Hepatocyte (in vitro differentiated cells): Measurements from ENCODE around the gene CD70. TPM values are rescaled to one million over a fixed set of nuclear protein-coding genes. Genes with fewer than 3 reads are reported as not detected.

Experiments
- DNase-seq: peaks from one replicate; pipeline ENCODE4 v3.0.0-alpha.2; 2016; ENCODE audit warnings: low spot score
- H2AFZ ChIP-seq: fragments of 200-600 bp; sonication (generic); 2 replicates; pipeline ENCODE4 v1.6.0; 2016; ENCODE audit warnings: antibody characterized with exemption, mild to moderate bottlenecking
- H3K27ac ChIP-seq: fragments of 200-600 bp; sonication (generic); 2 replicates; pipeline ENCODE4 v1.5.1; 2016; ENCODE audit warnings: mild to moderate bottlenecking
- H3K27me3 ChIP-seq: fragments of 200-600 bp; sonication (generic); 2 replicates; pipeline ENCODE4 v1.6.1; 2016
- H3K36me3 ChIP-seq: fragments of 200-600 bp; sonication (generic); replicated peaks from 2 replicates; pipeline ENCODE4 v1.5.1; 2016; ENCODE audit warnings: low read depth; ENCODE audit not compliant: insufficient read depth
- H3K4me1 ChIP-seq: fragments of 200-600 bp; sonication (generic); 2 replicates; pipeline ENCODE4 v1.5.1; 2016; ENCODE audit warnings: mild to moderate bottlenecking, moderate library complexity; ENCODE audit not compliant: insufficient read depth
- H3K4me2 ChIP-seq: fragments of 200-600 bp; sonication (generic); 2 replicates; pipeline ENCODE4 v1.6.0; 2016
- H3K4me3 ChIP-seq: fragments of 200-600 bp; sonication (generic); 2 replicates; pipeline ENCODE4 v1.5.1; 2016; ENCODE audit warnings: mild to moderate bottlenecking
- H3K79me2 ChIP-seq: fragments of 200-600 bp; sonication (generic); 2 replicates; pipeline ENCODE4 v1.6.0; 2017; ENCODE audit warnings: mild to moderate bottlenecking
- H3K9me2 ChIP-seq: fragments of 200-600 bp; sonication (generic); replicated peaks from 2 replicates; pipeline ENCODE4 v1.6.0; 2017; ENCODE audit warnings: mild to moderate bottlenecking; ENCODE audit not compliant: insufficient read depth
- H3K9me3 ChIP-seq: fragments of 200-600 bp; sonication (generic); 2 replicates; pipeline ENCODE4 v1.5.1; 2016; ENCODE audit warnings: low read depth, mild to moderate bottlenecking
- H4K20me1 ChIP-seq: fragments of 200-600 bp; sonication (generic); 2 replicates; pipeline ENCODE4 v1.6.0; 2016; ENCODE audit warnings: mild to moderate bottlenecking; ENCODE audit not compliant: insufficient read depth, poor library complexity, severe bottlenecking
- EZH2 ChIP-seq: fragments of 200-600 bp; sonication (generic); IDR thresholded peaks from 2 replicates; pipeline ENCODE4 v1.6.1; 2016; ENCODE audit warnings: antibody characterized with exemption, mild to moderate bottlenecking, borderline replicate concordance
- EZH2phosphoT487 ChIP-seq: fragments of 200-600 bp; sonication (generic); IDR thresholded peaks from one replicate; pipeline ENCODE4 v1.6.1; 2018; ENCODE audit warnings: antibody characterized with exemption, mild to moderate bottlenecking, low read depth, moderate library complexity; ENCODE audit not compliant: unreplicated experiment, severe bottlenecking
- WGBS: methylation state at CpG from one replicate; pipeline ENCODE4 v1.1.6; 2016; ENCODE audit warnings: low lambda C conversion rate; ENCODE audit errors: missing lambda C conversion rate; 5-methylcytosine and 5-hydroxymethylcytosine counted together
- polyA plus RNA-seq: library from polyadenylated mRNA; unstranded; fragments of >200 nt; fragmentation: Nextera tagmentation; extraction: Ambion mirVana; gene quantifications from 2 replicates; pipeline ENCODE4 v1.2.1, GENCODE V29; 2016
- total RNA-seq: library from RNA; depleted of rRNA; stranded (reverse); fragments of >200 nt; gene quantifications from 2 replicates; pipeline ENCODE4 v1.2.3, GENCODE V29; 2014
- TF ChIP-seq, protein P1 (sequence below): fragments of 200-600 bp; sonication (generic); IDR thresholded peaks from 2 replicates; pipeline ENCODE4 v1.5.1; 2016; ENCODE audit warnings: antibody characterized with exemption, mild to moderate bottlenecking; ENCODE audit not compliant: poor library complexity

CD70 gene
- total and polyA plus RNA-seq, 2 experiments from 2014 or later = not detected

DNA sequence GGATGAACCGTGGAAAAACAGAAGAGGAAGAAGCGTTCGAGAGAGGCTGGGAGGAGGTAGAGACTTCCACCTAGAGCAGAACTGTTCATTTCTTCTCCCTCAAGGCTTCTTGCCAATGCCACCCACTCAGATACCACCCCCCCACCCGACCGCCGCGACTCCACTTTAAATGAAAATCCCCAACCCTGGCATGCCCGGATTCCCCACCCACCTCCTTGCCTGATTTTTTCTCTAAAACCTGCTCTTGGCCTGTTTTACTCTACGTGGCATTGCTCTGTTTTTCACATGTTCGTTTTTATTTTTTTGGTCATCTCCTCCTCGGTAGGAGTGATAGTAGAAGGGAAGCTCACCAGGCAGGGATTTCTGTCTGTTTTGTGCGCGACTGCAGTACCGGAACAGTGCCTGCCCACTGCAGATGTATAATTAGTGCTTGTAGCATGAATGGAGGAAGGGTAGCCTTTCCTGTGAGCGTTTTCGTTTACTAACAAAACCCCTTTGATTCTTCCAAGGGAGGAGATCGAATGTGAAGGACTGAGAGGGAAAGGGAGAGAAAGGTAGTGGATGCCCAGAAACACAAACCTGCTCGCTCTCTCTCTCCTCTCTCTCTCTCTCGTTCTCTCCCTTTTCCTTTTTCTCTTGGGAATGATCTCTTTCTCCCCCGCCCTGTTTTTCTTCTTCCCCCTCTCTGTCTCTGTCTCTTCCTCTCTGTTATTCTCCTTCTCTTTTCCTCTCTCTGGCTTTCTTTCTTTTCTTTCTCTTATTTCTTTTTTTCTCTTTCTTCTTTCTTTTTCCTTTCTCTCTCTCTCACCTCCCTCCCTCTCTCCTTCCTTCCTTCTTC is 2.2 kb downstream of the CD70 start:
- DNase-seq = no peak
- Histone ChIP-seq H3K27me3 (peaks cover 72% of the 10 kb centered on the region), H3K27ac (no peak overlapping the region), H3K4me2 (no peak overlapping the region), H4K20me1 (no peaks in the 10 kb centered on the region), H3K36me3 (no peaks in the 10 kb centered on the region), H3K9me2 (no peaks in the 10 kb centered on the region), H3K9me3 (no peaks in the 10 kb centered on the region), H2AFZ (no peak overlapping the region), H3K79me2 (no peaks in the 10 kb centered on the region), H3K4me3 (no peak overlapping the region), H3K4me1 (peaks cover 8% of the 10 kb centered on the region)
- 4% methylated on average over 17 of the region's 20 CpGs for WGBS
- no peak for TF ChIP-seq EZH2
- TF ChIP-seq, protein P1, sequence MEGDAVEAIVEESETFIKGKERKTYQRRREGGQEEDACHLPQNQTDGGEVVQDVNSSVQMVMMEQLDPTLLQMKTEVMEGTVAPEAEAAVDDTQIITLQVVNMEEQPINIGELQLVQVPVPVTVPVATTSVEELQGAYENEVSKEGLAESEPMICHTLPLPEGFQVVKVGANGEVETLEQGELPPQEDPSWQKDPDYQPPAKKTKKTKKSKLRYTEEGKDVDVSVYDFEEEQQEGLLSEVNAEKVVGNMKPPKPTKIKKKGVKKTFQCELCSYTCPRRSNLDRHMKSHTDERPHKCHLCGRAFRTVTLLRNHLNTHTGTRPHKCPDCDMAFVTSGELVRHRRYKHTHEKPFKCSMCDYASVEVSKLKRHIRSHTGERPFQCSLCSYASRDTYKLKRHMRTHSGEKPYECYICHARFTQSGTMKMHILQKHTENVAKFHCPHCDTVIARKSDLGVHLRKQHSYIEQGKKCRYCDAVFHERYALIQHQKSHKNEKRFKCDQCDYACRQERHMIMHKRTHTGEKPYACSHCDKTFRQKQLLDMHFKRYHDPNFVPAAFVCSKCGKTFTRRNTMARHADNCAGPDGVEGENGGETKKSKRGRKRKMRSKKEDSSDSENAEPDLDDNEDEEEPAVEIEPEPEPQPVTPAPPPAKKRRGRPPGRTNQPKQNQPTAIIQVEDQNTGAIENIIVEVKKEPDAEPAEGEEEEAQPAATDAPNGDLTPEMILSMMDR = no peak
- TF ChIP-seq EZH2phosphoT487 = no peak

DNA sequence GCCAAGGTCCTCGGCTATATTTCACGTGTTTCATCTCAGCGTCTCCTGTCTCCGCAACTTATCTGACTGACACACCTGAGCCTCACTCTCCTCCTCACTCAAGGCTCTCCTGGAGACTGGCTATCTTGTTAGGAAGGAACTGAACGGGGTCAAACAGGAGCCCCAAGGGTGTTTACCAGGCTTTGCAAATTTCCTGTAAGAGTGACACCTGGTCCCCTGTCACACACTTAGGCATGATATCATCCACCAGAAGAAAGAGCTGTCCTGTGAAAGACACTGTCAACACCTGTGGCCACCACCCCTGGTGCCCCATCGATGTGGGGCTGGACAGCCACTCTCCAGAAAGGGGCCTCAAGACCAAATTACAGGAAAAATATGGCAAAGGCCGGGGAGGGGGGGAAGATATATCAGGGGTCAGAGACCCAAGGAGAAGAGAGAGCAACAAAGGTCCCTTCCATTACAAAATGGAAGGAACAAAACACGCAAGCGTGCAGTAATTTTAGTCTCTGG is 2.9 kb downstream of the CD70 start:
- Histone ChIP-seq H3K4me2 (no peak overlapping the region), H3K4me3 (no peak overlapping the region), H3K27me3 (peaks cover 70% of the 10 kb centered on the region)

DNA sequence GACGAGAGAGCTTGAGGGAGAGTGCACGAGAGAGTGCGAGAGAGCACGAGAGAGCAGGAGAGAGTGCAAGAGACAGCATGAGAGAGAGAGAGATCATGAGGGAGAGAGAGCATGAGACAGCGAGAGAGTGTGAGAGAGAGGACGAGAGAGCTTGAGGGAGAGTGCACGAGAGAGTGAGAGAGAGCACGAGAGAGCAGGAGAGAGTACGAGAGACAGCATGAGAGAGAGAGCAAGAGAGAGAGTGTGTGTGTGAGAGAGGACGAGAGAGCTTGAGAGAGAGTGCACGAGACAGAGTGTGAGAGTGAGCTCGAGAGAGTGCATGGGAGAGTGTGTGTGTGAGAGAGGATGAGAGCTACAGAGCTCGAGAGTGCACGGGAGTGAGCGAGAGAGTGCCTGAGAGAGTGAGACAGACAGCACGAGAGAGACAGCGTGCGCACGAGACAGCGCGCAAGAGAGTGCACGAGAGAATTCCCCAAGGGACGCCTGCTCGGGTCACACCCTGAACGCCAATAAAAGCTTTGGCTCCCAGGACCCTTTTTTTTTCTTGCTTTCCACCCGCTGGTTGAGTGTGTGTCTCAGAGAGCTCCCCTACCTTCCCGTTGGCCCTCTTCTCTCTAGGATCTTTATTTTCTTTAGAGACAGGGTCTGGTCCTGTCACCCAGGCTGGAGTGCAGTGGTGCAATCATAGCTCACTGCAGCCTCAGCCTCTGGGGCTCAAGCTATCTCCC is 3.7 kb downstream of the CD70 start:
- H3K9me2 ChIP-seq = no peaks in the 10 kb centered on the region

More for the DNA sequence above, 2.9 kb downstream of the CD70 start:
- H3K9me2 ChIP-seq = no peaks in the 10 kb centered on the region
- TF ChIP-seq, protein P1 = no peak
- no peak for TF ChIP-seq EZH2phosphoT487
- TF ChIP-seq EZH2 = no peak
- H3K36me3 ChIP-seq = no peaks in the 10 kb centered on the region
- no peak for DNase-seq
- 10% methylated on average over 9 of the region's 9 CpGs for WGBS
- no peak overlapping the region for H2AFZ ChIP-seq
- no peaks in the 10 kb centered on the region for H3K9me3 ChIP-seq
- H3K79me2 ChIP-seq = no peaks in the 10 kb centered on the region
- peaks cover 8% of the 10 kb centered on the region for H3K4me1 ChIP-seq
- no peak overlapping the region for H3K27ac ChIP-seq
- no peaks in the 10 kb centered on the region for H4K20me1 ChIP-seq

More for the DNA sequence above, 3.7 kb downstream of the CD70 start:
- Histone ChIP-seq H3K9me3 (no peaks in the 10 kb centered on the region), H3K27ac (no peak overlapping the region), H3K4me3 (peak overlapping the region; percentile 15), H3K4me1 (peaks cover 8% of the 10 kb centered on the region), H2AFZ (peak overlapping the region; percentile 33), H3K79me2 (no peaks in the 10 kb centered on the region), H3K4me2 (peak overlapping the region; percentile 73), H3K27me3 (peaks cover 67% of the 10 kb centered on the region), H3K36me3 (no peaks in the 10 kb centered on the region), H4K20me1 (no peaks in the 10 kb centered on the region)
- whole genome bisulfite sequencing = 1% methylated on average over 24 of the region's 27 CpGs
- DNase-seq = no peak
- TF ChIP-seq EZH2 (no peak), EZH2phosphoT487 (no peak)
- TF ChIP-seq, protein P1 = no peak
